ENCODE measurements around the gene KCNQ1.

KCNQ1 gene

DNA sequence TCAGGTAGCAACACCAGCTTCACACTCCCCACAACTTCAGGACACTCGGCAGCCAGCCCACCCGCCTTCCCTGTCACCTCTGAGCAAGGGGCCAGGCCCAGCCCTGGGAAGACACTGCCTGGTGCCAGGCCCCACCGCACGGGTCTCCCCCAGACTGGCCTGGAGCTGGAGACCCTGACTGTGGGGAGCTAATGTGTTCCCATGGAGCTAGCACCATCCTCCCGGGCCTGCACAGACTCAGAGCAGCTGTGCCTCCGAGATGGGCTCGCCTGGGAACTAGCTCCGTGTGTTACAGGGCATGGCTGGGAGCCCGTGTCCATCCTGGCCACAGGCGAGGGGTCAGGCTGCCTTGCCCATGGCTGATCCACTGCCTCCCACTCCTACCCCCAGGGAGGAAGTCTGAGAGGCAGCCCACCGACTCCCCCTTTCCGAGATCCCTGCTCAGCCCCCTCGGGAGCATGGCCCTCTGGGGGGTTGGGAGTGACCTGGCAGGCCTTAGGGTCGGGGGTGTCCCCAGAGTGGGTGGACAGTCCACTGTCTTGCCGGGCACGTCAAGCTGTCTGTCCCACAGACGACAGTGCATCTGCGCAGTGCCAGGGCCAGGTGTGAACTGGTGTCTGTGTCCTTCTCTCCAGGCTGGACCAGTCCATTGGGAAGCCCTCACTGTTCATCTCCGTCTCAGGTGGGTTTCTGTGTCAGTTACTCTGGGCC, 331.7 kb downstream of the KCNQ1 start:
- DNase-seq, result no peak

DNA sequence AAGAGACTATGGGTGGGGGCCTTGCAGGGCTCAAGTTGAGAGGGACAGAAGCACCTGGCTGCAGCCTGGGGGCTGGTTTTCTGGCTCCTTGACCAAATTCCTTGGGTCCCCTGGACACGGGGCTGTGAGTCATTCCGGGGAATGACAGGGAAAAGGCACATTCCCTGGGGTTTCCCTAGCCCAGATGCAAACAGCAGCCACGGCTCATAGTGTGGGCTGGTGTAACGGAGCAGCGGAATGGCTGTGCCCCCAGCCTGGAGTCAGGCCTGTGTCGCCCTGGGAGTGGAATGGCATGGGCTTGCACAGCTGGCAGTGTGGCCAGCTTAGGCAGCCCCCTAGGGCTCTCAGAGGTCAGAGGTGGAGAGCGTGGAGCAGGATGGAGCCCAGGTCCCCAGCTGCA, 332.6 kb downstream of the KCNQ1 start:
- peak; percentile 93 for DNase-seq

DNA sequence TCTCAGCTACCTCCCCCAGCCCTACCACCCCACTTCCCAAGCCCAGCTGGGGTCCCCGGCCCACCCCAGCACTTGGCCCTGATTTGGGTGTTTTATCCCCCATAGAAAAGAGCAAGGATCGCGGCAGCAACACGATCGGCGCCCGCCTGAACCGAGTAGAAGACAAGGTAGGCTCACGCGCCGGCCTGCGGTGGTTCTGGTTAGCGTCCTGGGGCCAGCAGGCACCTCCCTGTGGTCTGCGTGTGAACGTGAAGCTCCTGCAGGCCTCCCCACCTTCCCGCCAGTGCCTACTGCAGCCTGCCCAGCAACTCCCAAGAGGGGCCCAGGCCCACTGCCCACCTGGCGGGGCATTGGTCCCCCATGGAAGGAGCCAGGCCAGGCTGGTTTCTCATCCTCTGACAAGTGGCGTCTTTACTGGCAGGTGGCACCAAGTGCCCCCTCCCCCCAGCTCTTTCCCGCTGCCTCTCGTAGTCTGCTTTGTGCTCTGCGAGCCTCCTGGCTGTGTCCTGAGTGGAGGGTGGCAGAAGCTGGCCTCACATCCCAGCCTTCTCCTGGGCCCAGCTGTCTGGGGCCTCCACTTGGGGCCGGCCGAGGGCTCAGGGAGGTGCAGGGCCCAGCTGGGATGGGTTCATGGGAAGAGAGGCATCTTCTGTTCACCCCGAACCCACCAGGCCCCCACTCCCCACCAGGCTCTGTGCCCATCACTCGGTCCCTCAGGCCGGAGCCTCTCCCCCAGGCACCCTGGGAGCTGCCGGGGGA, 333.2 kb downstream of the KCNQ1 start:
- DNase-seq, result no peak

DNA sequence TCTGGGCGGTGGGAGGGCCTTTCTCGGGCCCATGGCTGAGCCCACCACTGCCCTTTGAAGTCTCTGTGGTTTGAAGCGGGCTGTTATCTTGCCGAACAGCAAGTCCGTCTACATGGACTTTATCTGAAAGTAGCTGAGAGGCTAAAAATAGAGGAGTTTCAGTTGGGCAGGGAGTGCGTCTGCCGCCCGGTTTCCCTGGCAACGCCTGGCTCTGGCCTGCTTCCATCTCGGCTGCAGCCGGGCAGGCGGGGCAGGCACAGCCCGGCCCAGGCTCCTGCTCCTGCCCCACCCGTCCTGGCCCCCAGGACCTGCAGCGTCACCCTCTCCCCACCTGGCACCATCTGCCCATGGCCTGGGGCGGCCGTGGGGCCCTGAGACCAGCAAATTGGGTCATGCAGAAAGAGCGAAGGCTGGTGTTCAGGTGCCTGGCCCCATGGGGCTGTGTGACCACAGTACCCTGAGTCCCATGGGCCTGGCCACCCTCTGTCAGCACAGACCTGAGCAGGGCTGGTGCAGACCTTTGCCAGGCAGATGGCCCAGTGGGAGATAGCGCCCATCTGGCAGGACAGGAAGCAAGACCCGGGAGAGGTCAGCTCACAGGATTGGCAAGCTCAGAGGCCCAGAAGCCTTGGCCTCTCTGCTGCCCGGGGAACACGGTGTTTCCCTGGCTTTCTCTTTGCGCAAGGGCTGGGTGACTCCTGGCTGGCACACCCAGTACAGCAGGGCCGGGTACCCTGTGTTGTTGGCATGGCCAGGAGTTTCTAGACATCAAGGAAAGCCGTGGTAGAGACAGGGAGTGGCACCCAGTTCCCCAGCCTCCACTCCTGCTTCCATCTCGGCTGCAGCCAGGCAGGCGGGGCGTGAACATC, 334.1 kb downstream of the KCNQ1 start:
- DNase-seq, result no peak

DNA sequence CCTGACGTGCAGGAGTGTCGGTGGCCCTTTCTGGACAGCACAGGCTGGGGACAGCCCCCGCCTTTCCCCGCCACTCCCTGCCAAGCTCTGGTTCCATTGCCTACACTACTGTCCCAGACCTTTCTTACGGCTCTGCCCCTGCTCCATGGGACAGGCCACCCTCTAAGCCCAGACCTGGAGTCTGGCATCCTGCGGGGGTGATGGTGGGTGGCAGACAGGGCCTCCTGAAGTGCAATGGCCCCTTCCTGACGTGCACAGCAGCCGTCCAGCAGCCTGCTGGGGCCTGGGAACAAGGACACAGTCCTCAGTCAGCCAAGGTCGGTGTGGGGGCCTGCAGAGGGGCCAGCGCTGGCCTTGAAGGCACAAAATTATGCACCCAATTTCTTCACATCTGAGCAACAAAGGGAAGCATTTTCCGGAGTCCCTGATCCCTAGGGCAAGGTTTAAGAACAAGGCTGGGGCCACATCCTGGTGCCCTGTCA, 334.7 kb downstream of the KCNQ1 start:
- no peak for DNase-seq

DNA sequence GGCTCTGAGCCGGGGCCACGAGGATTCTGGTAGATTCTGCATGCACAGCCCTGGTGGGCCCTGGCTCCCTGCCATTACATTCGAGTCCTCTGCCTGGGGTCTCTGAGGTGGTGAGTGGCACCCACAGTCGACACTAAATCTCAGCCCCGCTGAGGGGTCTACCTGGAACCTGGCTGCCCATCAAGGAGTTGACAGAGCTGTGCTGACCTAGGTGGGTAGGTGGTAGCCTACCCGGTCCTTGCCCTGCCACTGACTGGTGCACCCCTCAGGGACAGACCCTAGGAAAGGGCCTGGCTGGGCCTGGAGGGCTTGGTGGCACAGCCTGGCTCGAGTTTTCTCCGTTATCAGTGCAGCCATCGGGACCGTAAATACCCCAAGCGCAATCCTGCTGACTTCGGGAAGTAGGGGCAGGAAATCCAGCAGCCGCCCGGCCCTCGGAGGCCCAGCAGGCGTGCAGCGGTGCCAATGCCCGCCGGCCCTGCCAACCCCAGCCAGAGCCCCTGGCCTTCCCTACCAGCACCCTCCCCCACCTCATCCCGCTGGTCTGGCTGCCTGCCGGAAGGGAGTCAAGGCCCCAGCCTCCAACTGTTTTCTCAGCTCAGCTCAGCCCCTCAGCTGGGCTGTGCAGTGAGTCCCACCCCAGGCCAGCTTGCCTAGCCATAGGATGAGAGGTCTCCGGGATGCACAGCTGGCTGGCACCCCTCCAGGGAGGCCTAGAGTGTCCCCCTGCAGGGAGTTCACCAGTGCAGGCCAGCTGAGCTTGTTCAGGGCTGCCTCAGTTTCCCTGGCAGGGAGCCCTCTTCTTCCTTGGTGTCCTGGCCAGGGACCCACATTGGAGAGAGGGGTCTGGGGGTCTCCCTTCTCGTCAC, 335.4 kb downstream of the KCNQ1 start:
- DNase-seq, result no peak

DNA sequence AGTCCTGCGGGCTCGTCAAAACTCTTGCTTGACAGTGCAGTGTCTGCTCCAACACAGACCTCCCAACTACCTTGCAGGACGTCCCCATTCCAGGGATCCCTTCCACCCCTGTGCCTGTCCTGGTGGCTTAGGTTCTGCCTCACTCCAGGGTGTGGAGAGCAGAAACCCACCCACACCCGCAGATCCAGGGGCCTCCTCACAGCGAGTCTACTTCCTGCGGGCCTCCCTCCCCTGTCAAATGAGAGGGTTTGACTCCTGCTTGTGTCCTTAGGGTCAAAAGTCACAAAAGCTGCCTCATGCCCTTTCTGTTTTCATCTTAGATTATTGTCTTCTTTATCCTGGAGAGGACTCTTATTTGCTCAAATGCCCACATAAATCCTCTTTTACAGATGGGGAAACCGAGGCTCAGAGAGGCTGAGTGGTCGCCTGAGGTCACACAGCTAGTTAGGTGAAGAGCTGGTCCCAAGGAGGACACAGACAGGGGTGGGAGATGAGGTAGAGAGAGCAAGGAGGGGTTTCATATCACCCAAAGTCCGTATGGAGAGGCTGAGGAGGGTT, 336.1 kb downstream of the KCNQ1 start:
- no peak for DNase-seq

DNA sequence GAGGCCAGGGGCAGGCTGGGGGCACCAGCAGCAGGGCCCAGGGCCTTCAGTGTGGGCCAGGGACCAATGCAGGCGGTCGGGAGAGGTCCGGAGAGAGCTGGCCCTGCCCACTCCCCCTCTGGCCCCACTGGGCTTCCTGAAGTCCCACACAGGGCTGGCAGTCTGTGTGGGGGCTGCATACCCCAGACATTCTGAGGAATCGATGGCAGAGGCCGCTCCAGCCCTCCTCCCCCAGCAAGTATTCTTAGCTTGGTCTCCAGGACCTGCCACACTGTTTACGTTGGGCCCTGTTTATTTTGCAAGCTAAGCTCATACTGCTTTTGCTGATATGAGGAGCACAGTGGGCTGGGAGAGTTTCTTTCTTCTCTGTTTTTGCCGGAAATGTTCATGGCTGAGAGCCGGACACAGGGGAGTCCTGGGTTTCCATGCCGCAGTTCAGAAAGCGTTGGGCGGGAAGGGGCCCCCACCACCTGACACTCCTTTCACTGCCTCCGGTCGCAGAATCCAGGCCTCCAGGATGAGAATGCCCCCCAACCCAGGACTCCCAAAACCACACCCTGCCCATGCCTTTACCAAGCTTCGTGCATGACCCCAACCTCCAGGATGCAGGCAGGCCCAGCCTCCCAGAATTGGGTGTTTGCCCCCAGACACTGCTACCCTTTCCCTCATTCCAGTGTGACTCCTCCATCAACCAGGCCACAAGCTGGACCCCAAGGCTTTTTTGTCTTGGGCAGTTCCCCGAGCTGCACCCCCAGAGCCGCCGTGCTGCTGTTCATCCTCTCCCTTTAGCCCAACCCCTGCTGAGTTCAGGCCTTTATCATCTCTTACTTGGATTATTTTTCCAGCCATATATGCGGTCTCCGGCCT, 336.8 kb downstream of the KCNQ1 start:
- DNase-seq, result no peak

DNA sequence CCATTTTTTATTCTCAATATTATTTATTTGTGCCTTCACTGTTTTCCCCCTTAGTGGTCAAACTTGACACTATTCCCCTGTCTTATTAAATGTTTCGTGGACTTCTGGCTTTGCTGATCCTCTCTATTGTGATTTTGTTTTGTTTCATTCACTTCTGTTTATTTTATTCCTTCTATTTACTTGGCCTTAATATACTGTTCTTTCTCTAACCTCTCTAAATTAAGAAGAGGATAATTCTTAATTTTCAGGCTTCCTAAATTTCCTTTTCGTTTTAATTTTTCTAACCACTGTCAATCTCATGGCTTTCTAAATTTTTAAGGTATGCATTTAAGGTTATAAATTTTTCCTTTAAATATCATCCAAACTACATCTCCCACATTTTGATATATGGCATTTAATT, 338.0 kb downstream of the KCNQ1 start:
- DNase-seq, result no peak

DNA sequence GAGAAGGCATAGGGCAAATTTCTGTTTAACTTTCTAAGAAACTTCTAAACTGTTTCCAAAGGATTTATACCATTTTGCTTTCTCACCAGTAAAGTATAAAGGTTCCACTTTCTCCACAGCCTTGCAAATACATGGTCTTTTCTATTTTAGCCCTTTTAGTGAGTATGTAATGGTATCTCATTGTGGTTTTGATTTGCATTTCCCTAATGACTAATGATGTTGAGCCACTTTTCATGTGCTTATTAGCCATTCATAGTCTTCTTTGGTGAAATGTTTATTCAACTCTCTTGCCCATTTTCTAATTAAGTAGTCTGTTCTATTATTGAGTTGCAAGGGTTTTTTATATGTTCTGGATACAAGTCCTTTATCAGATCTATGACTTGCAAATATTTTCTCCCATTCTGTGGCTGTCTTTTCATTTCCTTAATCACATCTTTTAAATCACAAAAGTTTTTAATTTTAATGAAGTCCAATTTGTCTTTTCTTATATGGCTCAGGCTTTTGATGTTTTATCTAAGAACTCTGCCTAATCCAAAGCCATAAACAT, 338.8 kb downstream of the KCNQ1 start:
- DNase-seq, result no peak

DNA sequence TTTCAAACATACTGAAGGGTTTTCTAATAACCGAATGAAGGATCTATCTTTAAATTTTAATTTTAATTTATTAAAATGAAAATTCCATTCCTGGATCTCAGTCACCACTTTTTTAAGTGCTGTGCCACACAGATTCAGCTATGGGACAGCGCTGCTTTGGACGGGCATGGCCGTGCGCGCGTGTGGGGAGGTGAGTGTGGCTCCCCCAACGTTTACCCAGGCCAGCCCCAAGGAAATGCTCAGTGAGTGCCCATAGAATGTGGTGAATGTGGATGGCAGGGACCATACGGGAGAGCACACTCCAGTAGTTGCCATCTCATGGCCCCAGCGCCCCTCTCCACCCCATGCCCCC, 343.0 kb downstream of the KCNQ1 start:
- DNase-seq, result no peak

DNA sequence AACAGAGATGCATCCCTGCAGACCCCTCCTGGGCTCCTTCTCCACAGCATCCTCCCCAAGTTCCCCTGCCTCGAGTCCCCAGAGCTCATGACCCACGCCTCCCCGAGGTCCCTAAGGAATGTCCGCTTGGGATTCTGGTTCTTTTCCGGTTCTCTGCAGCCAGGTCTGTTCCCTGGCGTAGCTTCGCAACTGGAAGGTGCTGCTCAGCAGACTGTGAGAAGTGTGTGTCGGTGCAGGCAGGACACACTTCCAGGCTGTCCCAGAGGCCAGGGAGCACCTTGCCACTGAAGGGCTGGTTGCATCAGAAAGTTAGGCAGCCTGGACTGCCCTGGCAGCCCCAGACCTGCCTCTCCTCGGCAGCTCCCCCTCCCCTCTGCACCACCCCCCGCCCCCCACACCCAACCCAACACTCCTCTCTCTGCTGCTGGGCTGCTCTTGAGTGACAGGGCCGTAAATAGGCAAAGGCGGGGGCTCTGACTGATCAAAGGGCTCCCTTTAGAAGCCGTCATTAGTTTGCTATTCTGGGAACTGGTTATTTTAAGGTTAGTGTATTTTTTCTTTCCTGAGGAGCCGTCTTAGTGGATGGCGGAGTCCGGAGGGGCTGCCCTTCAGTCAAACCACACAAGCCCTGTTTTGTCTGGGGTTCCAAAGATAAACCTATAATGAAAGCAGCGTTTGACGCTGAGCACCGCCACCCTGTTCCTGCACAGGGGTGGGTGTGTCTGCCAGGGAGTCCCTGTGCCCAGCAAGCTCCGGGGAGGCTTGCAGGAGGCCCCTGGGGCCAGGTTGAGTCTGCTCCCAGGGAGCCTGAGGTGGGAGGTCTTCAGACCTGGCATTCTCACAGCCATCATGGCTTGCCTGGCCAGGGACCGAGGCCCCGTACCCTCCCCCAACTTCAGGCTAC, 343.6 kb downstream of the KCNQ1 start:
- no peak for DNase-seq

DNA sequence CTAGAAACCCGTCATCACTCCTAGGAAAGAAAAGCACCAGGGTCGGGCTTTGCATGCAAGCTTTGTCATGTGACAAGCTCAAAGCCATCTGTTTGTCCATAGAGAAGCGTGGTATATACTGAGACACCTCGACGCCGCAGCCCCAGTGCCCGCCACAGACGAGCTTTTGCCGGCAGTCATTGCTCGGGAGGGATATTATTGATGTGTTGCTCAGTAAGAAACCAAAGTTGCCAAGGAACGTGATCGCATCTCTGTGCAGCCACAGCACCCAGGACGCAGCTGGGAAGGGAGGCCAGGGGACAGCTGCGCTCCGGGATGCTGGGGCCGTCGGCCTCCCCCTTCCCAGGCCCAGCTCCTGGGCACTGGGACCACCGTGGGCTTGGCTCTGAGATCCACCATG, 344.5 kb downstream of the KCNQ1 start:
- DNase-seq, result no peak

DNA sequence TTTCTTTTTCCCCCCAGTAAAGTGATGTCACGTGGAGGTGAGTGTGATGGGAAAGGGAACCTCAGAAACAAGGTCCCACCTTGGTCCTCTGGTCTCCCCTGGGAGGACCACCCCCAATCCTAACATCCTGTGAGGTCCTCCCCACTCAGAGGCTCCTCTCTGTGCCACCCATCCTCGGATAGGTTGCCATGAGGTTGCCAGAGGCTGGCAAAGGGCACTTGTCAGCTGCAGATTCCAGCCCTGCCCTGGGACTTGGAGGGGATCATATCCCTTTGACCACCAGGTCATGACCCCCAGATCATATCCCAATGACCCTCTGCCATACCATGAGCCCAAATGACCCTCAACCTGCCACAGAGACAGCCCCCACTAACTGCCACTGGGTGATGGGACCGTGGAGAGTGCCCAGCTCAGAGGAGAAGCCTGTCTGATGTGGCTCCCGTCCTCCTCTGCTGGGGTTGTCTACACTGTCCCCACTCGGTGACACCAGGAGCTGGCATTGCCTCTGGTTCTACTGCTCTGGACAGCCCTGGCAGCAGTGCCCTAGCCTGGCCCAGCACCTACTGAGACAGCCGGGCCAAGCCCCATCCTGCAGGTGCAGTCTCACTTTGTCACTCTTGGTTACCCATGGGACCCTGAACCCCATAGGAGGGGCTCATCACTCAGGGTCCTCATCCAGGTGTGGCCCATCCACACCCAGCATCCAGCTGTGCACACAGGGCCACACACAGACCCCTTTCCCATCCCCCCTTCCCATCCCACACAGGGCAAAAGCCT, 345.2 kb downstream of the KCNQ1 start:
- DNase-seq, result no peak

DNA sequence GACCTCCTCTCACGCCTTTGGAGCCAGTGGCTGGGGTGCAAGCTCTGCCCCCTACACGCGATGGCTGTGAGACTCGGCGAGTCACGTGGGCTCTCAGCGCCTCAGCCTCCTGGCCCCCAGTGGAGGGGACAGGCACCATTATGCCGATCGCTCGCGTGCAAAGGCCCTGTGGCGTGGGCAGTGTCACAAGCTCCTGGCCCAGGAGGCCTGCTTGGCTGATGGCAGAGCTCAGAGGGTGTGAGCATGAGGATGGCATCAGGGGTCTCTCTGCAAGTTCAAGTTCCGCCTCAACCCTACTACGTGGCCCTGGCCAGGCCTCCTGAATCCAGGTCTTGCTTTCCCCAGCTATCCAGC, 345.7 kb downstream of the KCNQ1 start:
- no peak for DNase-seq

DNA sequence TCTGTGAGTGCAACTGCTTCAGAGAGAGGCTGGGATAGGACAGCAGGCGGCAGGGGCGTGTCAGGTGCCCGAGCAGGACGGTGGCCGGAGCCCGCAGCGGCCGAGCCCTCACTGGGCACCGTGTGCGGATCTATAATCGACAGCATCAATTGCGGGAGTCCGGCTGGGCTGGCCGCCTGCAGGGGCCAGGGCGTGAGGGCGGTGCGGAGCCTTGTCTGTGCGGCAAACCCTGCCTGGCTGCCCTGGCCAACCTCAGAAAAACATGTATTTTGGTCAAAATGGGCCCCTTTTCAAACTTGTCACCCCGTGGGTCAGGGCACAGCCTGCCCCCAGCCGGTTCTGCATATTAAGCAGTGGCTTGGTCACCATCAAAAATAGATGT, 346.3 kb downstream of the KCNQ1 start:
- DNase-seq, result no peak

DNA sequence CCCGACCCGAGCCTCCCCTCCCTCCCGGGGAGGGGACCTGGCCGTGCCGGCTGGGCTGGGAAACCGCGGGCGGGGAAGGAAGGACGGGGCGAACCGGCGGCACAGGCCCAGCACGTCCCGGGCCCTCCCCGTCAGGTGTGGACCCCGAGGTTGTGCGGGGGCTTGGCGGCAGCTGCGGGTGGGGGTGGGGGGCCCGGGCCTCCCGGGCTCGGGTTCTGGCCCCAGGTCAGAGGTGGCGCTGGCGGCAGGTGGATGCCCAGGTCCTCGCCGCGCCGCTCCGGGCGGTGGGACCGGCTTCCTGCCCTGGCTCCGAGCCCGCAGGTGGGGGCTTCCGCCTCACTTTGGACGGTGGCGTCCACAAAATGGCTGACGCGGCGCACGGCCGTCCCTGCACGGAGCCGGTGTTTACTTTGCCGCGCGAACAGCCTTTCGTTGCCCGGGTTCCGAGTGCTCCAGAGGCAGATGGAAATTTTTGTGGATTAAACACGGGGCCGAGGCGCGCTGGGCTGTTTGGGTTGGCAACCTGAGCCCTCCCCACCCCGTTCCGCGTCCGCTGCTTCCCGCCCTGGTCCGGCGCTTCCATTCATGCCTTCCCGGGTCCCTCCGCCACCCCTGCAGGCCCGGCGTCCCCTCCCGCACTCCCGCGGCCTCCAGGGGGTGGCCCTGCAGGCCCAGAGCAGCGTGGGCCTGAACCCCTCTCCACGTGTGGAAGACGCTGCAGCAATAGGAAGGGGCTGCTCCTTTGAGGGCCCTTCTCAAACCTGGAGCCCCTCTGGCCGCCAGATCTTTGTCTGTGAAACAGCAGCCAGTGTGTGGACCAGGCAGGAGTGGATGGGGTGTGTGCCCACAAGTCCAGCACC, 346.9 kb downstream of the KCNQ1 start:
- no peak for DNase-seq

Measured in 8988T (cell line).